Endometrial microvascular endothelial cells (primary cell): ENCODE results near the gene SPP2. TPM values are rescaled to one million over a fixed set of nuclear protein-coding genes. Genes with fewer than 3 reads are reported as not detected.

Source experiments
- in situ Hi-C: cut with HindIII; loops from 2 replicates; pipeline ENCODE4 v1.10.0; 2017; ENCODE audit warnings: low sequenced_read_pairs, low pct_unique_long_range_greater_than_20kb; ENCODE audit errors: inconsistent ontology term
- total RNA-seq: library from RNA; depleted of rRNA; stranded (reverse); fragments of >200 nt; gene quantifications from one replicate; pipeline ENCODE4 v1.2.3, GENCODE V29; 2015; ENCODE audit errors: inconsistent ontology term

The SPP2 gene
- total RNA-seq, 1 donor from 2014 or later: not detected

DNA sequence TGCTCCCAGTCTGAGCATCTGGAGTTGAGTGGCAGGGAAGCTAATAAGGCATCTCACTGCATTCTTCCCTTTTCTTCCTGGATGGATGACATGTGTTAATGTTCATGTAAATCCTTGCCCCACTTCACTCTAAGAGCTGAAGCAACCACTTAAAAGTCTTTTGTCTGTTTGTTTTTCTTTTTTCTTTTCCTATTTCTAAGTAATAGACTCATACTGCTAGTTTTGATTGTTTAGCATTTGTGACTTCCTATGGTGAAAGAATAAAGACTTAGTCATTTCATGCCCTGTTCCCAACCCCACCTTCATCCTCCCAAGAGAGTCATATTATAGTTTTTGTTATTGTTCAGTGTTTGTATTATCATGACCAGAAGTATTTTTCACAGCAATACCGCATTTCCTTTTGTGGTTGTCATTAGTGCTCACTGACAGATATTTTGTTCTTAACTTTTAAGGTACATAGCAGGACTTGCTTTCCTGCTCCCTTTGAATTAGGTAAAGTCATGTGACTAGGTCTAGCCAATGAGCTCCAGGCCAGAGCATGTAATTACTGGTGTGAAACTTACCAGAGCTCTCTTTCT lies 18.1 kb upstream of the SPP2 start:
- in situ Hi-C loops: no loop called here

DNA sequence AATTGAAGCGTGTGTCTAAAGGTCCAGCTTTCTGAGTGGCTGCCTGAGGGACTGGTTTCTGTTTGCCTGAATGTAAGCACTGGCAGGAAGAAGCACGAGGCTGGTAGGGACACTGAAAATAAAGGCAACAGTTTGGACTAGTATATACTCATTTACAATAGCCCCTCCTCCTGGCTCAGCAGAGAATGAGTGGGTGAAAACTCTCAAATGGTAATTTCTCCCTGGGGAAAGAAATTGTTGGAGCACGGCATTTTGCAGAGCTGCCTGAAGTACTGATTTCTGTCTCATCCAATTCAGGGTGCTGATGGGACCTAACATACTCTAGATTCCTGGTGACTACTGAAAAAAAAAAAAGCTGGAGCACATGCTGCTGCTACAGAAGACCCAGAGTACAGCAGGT lies 17.3 kb upstream of the SPP2 start:
- in situ Hi-C loops: no loop called here

GRCh38 chr2:234033885-234034284 lies 16.6 kb upstream of the SPP2 start:
- in situ Hi-C loops: no loop called here

DNA sequence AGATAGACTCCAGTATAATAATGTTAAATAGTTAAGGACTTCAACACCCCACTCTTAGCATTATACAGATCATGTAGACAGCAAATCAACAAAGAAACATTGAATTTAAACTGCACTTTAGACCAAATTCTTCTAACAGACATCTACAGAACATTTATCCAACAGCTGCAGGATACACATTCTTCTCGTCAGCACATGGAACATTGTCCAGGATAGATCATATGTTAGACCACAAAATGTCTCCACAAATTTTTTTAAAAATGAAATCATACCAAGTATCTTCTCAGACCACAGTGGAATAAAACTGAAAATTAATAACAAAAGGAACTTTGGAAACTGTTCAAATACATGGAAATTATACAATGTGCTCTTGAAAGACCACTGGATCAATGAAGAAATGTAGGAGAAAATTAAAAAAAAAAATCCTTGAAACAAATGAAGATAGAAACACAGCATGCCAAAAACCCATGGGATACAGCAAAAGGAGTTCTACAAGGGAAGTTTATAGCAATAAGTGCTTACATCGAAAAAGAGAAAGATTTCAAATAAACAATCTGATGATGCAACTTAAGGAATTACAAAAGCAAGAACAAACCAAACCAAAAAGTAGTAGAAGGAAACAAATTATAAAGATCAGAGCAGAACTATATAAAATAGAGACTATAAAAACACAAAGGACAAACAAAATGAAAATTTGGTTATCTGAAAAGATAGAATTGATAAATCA lies 12.3 kb upstream of the SPP2 start:
- in situ Hi-C loops: no loop called here

DNA sequence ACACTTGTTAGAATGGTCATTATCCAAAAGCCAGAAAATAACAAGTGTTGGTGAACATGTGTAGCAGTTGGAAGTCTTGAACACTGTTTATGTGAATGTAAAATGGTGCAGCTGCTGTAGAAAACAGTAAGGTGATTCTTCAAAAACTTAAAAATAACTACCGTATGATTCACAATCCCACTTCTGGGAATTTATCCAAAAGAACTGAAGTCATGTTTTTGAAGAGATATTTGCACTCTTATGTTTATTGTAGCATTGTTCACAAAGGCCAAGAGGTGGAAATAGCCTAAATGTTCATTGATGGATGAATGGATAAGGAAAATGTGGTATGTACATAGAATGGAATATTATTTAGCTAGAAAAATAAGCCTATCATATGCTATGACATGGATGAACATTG lies 6.3 kb upstream of the SPP2 start:
- in situ Hi-C loops: no loop called here

DNA sequence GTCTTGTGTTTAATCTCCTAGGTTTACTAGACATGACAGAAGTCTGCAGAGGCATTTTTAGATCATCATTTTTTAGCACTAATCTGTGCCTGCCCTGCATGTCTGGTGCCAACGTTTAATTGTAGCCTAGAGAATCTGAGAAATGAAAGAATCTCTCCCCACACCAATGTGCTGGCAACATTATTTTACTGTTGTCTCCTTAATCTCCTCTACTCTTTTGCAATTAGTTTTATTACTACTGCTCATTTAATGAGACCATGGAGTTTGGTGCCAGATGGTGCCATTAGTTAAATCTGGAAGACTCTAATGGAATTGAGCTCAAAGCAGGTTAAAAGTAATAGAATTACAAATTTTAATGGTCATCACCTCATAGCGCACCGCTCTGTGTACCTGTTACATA lies 4.0 kb upstream of the SPP2 start:
- in situ Hi-C loops: no loop called here

DNA sequence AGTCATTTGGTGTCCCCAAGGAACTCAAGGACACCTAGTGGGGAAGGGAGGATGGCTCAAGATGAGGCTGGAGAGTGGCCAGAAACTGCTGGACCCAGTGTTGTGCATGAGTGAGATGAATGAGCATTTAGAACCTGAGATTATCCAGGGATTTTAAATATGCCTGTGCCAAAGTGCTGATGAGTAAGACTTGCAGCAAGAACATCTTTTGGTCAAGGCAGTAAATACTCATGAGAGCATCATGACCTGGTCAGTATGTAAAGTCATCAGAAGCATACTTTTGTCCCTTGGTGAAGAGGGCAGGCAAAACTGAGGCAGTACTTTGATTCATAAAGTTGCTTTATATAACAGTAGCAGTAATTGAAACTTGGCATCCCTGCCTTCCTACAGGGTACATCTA lies 3.1 kb upstream of the SPP2 start:
- in situ Hi-C loops: no loop called here

DNA sequence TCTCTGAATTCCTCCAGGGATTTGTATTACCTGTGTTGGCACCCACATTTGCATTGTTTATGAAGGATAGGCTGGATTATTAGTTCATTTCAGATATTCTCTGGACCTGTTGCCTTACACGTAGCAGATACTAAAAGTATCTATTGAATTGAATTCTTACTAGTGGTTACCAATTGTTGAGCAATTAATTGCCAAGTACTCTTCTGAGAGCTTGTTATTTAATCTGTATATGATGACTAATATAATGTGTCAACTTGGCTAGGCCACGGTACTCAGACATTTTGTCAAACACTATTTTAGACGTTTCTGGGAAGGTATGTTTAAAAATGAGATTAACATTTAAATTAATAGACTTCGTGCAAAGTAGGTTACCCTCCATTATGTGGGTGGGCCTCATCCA lies 2.5 kb upstream of the SPP2 start:
- in situ Hi-C loops: no loop called here

DNA sequence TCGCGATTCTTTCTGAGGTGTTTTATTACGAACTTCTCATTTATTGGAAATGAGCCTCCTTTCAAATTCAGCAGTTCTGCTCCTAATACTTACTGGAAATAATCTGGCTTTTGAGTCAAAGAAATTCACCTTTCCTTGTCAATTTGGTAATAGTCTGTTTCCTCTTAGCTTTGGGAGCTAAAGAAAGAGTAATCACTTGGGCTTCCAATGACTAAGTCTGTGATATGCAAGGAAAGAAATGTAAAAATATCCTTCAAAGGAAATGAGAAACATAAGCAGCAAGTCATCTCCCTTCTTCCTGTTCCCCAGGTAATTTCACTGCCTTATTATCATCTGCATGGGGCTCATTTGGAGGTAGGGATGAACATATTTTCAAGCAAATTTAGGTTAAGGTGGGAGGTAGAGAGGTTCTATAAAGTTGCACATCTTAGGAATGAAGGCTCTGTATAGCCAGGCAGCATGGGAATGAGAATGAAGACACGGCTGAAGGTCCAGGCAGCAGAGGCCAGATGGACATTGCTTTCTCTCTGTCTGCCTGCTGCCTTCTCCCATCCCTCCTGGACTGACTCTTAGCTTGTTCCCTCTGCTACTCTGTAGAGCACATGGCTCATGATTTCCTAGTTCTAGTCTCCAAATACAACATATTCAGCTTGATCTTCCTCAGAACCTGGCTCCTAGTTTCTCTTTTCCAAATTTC lies 1.0 kb downstream of the SPP2 start:
- in situ Hi-C loops: no loop called here

DNA sequence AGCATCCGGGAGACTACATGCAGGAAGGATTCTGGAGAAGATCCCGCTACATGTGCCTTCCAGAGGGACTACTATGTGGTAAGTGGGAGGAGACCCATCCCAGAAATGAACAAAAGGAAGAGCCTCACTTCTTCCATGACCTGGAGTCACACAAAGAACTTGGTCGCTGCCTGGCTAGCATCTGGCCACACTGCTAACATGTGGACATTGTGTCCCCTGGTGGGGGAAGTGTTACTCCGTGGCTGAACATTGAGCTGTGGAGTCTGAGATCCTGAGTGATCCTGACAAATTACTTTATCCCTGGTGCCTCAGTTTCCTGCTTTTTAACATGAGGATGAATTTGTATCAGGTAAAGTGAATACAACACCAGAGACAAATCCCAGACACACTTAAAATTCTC lies 8.4 kb downstream of the SPP2 start:
- in situ Hi-C loops: no loop called here

GRCh38 chr2:234060236-234060635 lies 9.7 kb downstream of the SPP2 start:
- in situ Hi-C loops: no loop called here

GRCh38 chr2:234061624-234062257 lies 11.2 kb downstream of the SPP2 start:
- in situ Hi-C loops: no loop called here

- in situ Hi-C loops: no loop called here
Observed at GRCh38 chr2:234066587-234066986, 16.1 kb downstream of the SPP2 start.

- in situ Hi-C loops: no loop called here
Observed at GRCh38 chr2:234071664-234072063, 21.2 kb downstream of the SPP2 start.

DNA sequence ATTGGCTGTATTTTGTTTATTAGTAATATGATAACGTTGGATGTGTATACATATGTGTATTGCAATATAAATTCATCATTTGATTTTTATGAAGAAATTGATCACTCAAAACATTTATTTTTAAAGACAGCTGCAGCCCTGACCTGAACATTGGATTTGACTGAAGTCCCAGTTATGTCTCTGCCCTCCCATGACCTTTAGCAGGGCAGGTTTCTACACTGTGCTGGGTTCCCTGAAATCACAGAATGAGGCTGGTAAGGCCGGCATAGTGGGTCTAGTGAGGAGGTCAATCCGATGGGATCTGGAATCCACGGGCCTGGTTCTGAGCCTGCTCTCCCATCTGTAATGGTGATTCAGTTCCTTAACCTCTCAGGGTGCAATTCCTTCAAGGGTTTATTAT lies 22.0 kb downstream of the SPP2 start:
- in situ Hi-C loops: no loop called here

DNA sequence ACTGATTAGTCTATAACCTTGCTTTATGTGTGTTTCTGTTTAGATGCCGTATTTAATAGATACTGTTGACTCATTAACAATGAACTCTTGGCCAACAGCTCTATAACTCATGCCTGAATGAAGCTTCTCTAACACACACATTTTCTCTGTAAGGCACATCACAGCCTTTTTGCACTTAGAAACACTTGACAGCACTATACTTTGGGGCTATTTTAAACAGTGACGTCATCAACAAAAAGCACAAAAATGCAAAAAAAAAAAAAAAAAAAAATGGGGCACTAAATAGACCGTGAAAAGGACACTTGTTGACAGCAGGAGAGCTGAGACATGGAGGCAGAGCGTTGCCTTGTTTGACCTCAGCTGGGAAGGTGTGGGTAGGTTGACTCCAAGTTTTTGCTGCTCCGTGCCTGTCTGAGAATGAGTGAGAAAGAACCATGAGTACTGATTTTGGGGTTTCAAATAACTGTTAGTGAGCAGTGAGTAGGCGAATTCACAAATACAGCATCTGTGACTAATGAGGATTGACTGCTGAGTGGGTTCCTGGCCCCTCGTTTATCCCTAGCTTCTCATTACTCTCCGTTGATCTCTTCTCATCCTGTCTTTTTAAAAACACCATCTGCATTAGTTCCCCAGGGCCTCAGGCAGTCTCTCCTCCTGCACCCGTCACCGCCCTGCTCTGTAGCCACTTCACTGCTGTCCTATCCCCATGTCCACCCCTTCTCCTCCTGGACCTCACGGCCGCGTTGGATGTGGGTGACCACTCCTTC lies 24.4 kb downstream of the SPP2 start:
- in situ Hi-C loops: no loop called here

DNA sequence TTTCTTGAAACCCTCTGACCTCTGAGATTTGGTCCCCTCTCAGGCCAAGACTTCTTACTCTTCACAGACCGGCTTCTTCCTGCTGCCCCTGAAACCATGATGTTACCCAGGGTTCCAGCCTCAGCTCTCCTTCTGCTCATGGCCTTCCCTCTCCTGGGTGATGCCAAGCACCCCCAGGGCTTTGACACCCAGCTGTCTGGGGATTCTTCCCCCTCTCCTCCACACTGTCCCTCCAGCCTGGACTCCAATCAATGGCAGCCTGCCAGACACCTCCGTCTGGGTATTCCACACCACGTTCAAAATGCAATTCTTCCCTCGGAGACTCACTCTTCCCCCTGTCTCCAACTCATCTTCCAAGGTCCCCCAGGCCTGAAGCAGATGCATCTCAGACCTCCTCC lies 25.0 kb downstream of the SPP2 start:
- in situ Hi-C loops: no loop called here

DNA sequence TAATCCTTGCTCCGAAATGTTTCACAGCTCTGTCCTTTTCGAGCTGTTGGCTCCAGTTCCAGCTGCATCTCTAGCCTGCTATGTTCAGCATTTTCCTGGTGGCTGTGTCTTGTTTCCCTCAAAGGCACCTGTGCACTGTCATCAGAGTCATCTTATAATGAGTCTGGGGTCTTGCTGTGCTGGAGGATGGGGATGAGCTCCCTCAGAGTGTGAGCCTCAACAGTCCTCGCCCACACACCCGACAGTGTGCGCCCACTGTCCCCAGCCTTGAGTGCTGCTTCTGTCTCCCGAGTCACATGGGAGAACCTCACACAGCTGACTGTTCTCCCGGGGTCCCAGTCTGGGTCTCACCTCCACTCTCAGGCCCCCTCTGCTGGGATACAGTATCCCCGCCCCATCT lies 25.4 kb downstream of the SPP2 start:
- in situ Hi-C loops: no loop called here

DNA sequence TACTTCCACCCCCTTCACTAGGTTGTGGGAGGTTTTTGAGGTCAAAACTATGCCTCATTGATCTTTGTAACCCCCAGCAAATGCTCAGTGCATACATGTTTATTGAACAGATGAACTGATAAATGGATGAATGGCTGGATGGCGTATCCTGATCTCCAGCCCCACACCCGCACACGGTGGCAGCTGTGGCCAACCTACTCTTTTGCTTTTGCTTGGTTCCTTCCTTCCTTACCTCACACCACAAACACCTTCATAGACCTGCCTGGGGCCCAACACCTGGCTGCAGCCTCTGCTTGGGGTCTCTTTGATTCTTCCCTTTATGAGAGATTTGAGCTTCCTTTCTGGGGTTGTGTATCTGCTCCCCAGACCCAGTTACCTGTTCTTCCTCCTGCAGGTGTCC lies 25.9 kb downstream of the SPP2 start:
- in situ Hi-C loops: no loop called here
